HG03025 (cell line): ENCODE data around the gene NANOGP8.

Experiments
- ATAC-seq: cut with Tn5 transposase; IDR thresholded peaks from one replicate; pipeline ENCODE4 v1.9.1; 2021; ENCODE audit warnings: mild to moderate bottlenecking, moderate library complexity; ENCODE audit not compliant: unreplicated experiment, low FRiP score

NANOGP8 gene

DNA sequence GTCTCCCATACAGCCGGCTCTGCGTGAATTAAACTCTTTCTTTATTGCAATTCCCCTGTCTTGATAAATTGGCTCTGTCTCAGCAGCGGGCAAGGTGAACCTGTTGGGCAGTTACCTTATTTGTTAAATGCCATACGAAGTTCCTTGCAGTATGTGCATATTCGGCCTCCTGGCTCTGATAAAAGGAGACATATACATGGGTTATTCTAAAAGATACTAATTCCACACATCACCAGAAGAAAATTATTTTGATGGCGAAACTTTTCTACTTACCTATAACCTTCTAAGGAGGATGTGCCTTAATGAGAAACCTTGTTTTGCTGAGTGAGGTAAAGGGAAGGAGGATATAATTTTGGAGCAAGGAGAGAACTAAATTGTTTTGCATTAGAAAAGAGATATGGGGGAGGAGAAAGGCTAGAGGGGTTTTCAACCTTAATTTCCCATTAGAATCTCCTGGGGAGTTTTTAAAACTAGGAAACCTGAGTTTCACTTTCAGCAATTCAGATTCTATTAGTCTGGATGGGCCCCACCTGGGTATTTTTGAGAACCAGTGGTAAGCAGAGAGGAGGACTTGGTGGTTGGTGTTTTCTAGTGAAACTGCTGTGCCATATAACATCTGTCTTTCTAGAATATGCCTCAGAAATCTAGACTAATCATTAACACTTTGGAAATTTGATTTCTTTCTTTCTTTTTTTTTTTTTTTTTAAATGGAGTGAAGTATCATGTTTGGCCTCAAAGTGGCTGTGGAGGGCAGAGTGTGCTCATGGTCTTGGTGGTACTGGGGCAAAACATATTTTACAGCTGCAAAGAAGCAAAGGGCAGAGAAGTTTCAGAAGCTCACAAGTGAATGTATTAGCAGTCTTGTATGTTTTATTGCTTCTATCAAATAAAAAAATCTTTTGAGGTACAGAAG, 23.0 kb downstream of the NANOGP8 start:
- no peak for ATAC-seq

DNA sequence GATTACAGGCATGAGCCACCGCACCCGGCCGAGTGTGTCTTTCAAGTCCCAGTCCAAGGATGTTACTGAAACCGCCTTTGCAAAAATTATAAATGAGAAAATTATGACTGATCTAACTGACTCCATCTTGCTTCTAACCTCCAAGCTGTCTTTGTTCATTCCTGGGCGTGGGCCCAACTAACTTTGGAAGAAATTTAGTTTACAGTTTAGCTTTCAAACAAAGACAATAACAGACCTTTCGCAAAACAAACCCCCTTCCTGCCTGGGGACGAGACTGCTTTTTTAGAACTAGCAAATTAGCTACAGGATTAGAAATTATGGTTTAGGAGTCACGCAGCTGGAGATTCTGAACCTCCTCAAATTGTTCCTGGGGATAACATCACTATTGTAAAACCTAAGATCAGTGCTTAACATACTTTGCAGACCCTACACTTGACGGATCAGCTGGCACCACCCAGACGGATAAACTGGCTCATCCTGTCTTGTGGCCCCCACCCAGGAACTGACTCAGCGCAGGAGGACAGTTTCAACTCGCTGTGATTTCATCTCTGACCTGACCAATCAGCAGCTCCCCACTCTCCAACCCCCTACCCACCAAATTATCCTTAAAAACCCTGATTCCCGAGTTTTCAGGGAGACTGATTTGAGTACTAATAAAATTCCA, 23.8 kb downstream of the NANOGP8 start:
- ATAC-seq = no peak

DNA sequence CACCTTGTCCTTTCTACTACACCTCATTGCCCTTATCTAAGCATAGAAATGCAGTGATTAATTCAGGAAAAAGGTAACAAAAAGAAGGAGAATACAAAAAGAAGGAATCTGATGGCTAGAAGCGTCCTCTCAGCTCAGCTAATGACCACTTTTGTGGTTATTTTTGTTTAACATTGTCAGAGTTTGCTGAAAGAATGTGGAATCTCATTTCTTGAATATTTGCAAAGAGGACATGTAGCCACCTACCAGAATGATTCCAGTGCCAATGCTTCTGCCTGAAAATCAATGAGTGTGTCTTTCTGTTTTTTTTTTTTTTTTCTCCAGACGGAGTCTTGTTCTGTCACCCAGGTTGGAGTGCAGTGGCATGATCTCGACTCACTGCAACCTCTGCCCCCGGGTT, 24.5 kb downstream of the NANOGP8 start:
- no peak for ATAC-seq

DNA sequence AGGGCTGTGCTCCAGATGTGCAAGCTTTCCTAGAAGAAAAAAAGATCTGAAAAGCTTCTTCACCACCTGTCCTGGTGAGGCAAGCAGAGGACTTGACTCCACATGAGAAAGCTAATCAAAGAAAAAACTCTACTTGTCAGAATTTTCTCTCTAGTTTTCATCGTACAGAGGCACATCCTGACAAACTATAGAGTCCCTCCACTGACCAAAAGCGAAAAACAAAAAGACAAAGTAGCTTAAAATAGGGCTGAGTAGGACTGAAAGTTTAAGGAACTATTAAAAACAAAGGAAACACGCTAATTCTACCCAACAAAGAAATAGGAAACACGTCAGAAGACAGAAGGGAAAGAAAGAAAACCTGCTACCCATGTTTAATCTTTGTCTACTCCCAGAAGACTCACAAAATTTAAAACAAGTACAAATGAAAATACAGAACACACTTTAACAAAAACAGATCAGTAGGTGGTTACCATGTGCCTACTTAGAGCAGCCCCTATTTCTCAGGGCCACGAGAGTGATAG, 26.5 kb downstream of the NANOGP8 start:
- no peak for ATAC-seq

DNA sequence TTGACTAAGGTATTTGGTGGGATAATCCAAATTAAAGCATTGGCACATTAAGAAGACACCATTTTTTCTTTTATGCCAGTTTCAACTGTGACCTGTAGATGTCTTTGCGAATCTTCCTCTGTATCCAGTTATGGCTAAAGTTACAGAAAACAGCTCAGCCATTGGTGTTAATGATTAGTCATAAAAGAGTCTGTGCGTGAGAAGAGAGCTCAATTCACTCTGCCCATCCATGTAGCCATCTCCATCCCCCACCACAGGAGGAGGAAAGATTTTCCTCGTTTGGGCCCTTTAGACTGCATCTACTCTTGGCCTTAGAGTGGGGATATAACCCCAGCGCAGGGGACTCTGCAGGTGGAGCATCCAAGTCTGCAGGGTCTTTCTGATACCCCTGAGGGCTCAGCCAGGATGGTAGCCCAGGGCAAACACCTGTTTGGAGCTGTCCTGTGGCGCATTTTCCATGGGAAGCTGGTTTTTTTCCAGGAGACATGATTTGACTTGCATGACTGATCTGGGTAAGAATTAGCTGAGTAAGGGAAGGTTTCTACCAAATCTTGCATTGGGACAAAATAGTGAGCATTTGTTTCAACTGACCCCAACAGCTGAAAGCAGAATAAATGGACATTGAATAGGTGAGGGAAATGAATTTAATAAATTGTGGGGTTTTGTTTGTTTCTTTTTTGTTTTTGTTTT, 29.5 kb downstream of the NANOGP8 start:
- no peak for ATAC-seq

DNA sequence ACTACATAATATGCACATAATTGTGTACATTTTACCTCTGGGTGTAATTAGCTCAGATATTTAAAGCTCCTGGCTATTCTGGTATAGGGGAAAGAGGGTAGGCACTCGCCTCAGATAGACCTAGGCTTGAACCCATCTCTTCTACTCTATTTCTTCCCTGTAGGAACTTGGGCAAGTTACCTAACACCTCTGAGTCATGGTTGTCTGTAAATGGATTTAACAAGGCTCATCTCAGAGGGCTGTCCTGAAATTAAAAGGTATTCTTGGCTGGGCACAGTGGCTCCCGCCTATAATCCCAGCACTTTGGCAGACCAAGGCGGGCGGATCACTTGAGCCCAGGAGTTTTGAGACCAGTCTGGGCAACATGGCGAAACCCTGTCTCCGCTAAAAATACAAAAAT, 30.7 kb downstream of the NANOGP8 start:
- ATAC-seq = no peak

DNA sequence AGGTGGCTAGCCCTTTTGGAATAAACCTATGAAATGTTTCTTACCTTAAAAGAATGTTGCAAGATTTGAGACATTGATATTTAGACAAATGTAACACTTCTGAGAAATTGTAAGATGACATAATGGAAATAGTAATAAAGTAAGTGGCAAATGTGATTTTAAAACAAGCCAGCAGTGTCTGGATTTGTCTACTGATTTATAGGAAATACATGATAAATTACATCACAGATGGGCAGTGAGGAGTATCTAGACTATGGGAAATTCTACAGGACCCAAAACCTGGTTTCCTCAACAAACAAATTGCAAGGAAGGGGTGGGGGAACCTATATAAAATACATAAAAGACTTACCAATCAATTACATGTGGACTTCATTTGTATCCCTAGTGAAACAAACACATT, 37.1 kb downstream of the NANOGP8 start:
- ATAC-seq = no peak

DNA sequence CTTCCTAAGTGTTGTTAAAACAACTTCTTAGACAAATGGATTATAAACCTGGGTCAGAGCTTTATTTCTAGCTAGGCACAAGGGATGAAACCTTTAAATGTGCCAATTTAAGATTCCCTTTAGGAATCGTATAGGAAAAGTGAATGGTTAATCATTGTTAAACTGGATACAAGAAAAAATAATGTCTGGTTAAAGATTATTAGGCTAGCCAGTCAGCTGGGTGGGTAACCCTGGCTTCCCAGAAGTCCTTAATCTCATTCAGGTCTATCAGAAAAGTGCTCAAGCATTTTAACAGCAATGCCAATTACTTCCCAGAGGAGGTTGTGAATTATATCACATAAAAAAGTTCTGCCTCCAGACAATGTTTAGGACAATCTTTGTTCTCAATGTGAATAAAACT, 37.6 kb downstream of the NANOGP8 start:
- no peak for ATAC-seq

DNA sequence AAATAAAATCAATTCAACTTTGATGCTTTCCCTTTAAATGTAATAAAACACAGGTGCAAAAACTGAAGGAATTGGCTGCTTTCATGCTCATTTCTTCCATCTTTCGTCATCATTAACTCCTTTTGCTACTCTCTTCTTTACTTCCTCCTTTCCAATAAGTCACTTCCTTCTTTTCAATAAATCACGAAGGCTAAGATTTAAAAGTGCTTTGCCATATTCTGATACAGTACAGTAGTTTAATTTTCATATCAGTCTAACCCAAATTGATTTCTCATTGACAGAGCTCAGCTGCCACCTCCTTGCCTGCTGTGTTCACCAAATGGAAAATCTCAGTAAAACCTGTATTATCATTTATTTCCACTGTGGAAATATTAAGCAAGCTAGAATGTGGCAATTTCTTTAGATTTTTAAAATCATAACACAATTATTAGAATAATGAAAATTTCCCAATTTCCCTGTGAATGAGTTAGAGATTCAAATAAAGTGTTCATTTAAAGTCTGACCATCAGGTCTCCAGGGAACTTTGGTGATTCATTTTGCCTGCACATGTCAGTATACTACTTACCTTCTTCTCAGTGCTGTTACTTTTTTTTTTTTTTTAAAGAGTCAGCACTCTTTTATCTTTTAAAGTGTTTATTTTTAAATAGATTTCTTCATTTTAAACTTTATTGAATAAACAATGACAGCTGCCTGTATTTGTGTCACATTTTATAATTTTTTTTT, 41.6 kb downstream of the NANOGP8 start:
- no peak for ATAC-seq

DNA sequence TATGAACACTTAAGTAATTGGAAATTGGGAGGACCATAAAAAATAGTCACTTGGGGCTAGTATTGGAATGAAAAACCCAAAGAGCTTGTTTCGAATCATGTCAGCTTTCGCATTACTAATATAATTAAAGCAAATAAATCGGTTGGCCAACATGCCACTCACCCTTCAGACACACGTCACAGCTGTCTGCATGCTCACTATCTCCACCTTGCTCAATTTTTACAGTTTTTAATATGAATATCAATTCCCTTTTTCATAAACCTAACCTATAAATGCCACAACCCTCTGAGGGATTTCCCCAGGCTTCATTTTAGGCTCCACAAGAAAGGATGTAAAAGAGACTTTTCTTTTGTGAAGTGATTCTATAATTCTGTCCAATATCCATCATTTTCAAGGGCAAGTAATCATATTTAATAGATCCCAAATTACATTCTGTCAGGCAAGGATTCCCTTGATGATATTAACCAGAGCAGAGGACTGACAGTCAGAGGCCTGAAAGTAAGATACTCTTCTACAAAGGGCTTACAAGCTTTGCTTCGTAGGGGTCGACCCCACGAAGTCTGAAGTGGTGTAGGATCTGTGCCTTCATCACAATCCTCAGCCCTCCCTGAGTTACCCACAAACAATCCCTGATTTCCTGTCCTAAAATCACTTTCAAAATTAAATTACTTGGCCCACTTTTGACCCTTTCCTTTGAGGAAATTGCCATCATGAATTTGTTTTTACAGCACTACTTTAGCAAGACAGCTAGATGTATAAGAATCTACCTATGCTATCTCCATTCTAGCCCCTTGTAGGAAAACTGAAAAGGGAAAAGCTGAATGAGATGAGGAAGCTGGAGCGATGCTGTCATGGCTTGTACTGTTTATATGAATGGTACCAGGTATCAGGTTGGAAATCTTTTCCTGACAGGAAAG, 44.5 kb downstream of the NANOGP8 start:
- ATAC-seq = no peak

DNA sequence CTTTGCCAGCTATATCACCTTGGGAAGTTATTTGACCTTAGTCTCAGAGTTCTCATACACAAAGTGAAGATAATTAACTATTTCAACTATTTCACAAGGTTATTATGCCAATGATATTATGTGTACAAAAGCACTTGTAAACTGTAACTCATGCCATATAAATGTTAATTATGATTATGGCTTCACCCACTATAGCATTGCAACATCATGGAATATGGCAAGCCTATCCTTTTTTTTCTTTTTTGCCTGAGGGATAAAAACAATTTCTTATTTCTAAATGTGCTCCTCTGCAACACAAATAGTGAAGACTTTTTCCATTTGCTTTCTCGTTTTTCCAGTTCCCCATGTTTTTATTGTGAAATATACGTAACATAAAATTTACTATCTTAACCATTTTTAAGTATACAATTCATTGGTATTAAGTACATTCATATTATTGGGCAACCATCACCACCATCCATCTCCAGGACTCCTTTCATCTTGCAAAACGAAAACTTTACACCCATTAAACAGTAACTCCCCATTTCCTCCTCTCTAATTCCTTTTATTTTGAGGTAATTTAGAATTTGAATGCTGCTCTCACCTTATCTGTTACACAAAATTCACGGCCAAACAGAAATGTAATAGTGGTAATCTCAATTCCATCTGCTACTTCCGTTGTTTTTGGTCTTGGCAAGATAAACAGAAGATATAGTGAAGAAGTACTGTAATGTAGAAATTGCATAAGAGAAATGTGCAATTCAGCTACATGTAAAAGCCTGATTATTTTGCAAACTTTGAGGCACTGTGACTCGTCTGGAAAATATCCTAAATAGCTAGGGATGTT, 46.3 kb downstream of the NANOGP8 start:
- no peak for ATAC-seq
